GM06990 (cell line): ENCODE data around the gene CDH4.

Experiments used
- DNase-seq: peaks from one replicate; pipeline ENCODE4 v3.0.0-alpha.2; 2011; ENCODE audit not compliant: insufficient read length; ENCODE audit errors: extremely low read depth
- H3K27me3 ChIP-seq: replicated peaks from 2 replicates; pipeline ENCODE4 v1.6.0; 2011; ENCODE audit warnings: low read length; ENCODE audit not compliant: control insufficient read depth, insufficient read depth
- H3K36me3 ChIP-seq: 2 replicates; pipeline ENCODE4 v1.5.1; 2011; ENCODE audit warnings: low read length; ENCODE audit not compliant: control insufficient read depth, insufficient read depth
- H3K4me3 ChIP-seq: replicated peaks from 2 replicates; pipeline ENCODE4 v1.5.1; 2011; ENCODE audit warnings: low read depth, mild to moderate bottlenecking, control low read depth, low read length
- TF ChIP-seq, protein P1 (sequence below): IDR thresholded peaks from 2 replicates; pipeline ENCODE4 v1.5.1; 2011; ENCODE audit warnings: low read length, control low read depth, mild to moderate bottlenecking, inconsistent platforms; ENCODE audit not compliant: insufficient read depth, poor library complexity, severe bottlenecking

CDH4 gene

DNA sequence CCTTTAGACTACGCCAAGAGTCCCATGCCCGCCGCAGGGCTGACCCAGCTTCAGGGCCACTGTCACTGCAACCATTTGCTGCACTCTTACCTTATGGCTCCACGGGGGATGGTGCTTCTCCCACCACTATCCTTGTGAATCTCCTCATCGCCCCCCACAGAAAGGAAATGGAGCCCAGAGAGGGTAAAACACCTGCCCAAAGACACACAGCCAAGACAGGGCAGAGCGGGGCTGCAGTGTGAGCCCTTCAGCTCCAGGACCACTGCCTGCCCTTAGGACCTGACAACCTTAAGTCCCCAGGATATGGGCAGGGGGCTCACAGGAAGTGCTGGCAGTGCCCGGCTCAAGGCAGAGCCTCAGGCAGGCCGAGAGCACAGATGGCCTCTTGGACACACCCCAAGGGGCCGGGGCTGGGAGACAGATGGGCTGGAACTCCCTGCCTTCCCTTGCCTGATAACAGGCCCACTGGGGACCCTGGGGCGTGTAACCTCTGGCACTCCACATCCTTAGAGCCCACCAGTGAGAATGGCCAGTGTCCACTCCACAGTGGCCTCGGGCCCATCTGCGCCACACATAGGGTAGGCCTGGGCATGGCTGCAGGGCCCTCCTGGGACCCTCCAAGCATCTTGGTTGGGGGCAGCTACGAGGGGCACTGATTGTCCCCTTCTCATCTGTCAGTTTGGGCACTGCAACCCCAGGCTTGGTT, 548.5 kb downstream of the CDH4 start:
- Histone ChIP-seq H3K27me3 (no peaks in the 10 kb centered on the region), H3K36me3 (no peaks in the 10 kb centered on the region), H3K4me3 (no peak overlapping the region)
- TF ChIP-seq, protein P1, sequence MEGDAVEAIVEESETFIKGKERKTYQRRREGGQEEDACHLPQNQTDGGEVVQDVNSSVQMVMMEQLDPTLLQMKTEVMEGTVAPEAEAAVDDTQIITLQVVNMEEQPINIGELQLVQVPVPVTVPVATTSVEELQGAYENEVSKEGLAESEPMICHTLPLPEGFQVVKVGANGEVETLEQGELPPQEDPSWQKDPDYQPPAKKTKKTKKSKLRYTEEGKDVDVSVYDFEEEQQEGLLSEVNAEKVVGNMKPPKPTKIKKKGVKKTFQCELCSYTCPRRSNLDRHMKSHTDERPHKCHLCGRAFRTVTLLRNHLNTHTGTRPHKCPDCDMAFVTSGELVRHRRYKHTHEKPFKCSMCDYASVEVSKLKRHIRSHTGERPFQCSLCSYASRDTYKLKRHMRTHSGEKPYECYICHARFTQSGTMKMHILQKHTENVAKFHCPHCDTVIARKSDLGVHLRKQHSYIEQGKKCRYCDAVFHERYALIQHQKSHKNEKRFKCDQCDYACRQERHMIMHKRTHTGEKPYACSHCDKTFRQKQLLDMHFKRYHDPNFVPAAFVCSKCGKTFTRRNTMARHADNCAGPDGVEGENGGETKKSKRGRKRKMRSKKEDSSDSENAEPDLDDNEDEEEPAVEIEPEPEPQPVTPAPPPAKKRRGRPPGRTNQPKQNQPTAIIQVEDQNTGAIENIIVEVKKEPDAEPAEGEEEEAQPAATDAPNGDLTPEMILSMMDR, result no peak
- no peak for DNase-seq

DNA sequence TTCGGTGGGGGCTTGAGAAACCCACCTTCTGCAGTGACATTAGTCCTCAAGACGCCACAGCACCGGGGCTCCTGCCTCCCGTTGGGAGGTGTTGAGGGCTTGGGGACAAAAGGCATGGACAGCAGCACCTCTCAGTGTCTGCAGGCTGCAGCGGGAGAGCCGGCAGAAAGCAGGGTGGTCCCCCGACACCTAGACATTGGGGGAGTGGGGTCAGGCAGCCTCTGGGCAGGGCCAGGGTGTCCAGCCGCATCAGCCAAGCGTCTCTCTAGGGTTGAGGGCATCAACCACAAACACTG, 549.0 kb downstream of the CDH4 start:
- DNase-seq, result no peak
- Histone ChIP-seq H3K4me3 (no peak overlapping the region), H3K27me3 (no peaks in the 10 kb centered on the region), H3K36me3 (no peaks in the 10 kb centered on the region)
- TF ChIP-seq, protein P1, result no peak

DNA sequence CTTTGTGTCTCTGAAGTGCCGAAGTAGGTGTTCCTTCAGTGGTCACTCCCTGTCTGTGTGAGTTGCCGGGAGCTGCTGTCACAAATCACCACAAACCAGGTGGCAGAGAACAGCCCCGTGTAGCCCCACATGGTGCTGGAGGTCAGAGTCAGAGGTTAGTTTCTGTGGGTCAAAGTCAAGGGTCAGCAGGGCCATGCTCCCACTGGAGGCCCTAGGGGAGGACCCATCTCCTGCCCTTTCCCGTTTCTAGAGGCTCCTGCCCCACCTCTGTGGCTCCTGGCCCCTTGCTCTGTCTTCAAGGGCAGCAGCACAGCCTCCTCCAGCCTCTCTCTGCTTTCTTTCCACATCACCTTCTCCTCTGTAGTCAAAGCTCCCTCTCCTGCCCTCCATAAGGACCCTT, 549.4 kb downstream of the CDH4 start:
- no peaks in the 10 kb centered on the region for H3K27me3 ChIP-seq
- no peak overlapping the region for H3K4me3 ChIP-seq
- H3K36me3 ChIP-seq, result no peaks in the 10 kb centered on the region
- no peak for DNase-seq
- TF ChIP-seq, protein P1, result no peak

DNA sequence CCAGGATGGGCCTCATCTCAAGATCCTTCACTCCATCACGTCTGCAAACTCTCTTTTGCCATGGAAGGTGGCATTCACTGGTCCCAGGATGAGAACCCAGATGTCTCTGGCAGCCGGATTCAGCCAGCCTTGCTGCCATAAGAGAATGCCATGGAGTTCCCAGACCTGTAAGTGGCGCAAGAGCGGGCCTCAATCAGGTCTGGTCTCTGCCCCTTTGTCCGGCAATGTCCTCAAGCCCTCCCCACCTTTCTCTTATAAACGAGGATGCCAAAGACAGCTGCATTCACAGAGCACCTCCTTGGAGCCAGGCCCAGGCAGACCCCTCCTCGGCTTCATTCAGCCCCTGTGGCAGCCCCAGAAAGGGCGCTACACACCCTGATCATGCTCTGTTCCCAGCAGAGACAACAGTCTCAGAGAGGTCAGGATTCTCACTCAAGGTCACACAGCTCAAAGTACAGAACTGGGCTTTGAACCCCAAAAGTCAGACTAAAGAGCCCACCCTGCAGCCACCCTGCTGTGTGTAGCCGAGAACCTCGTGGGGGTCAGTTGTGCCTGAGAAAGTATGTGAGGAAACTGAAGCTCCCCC, 549.9 kb downstream of the CDH4 start:
- TF ChIP-seq, protein P1, result no peak
- no peak overlapping the region for H3K4me3 ChIP-seq
- no peak for DNase-seq
- no peaks in the 10 kb centered on the region for H3K36me3 ChIP-seq
- no peaks in the 10 kb centered on the region for H3K27me3 ChIP-seq

DNA sequence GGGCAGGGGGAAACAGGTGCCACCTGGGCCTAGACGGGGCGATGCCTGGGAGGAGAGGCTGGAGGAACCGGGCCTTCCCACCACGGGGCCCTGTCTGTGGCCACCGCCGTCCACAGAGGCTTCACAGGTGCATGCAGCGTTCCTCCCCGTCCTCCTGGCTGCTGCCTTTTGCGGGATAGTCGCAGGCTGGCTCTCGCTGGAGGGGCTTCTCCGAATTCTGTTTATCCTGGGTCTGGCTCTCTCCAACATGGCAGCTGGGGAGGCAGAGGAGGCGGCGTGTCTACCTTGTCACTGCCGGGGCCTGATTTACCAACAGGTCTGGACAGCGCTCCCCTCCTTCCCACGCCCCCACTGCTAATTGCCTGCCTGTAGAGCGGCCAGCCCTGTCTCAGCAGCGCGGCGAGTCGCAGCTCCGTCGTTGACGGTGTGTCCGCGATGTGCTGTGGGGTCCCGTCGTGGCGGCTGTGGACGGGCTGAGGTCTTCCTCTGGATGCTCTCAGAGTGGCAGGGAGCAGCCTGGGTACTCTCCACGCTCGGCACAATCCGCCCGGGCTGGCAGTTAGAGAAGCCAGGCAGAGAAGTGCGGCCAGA, 550.8 kb downstream of the CDH4 start:
- TF ChIP-seq, protein P1, result no peak
- Histone ChIP-seq H3K4me3 (no peak overlapping the region), H3K36me3 (no peaks in the 10 kb centered on the region), H3K27me3 (no peaks in the 10 kb centered on the region)
- no peak for DNase-seq

DNA sequence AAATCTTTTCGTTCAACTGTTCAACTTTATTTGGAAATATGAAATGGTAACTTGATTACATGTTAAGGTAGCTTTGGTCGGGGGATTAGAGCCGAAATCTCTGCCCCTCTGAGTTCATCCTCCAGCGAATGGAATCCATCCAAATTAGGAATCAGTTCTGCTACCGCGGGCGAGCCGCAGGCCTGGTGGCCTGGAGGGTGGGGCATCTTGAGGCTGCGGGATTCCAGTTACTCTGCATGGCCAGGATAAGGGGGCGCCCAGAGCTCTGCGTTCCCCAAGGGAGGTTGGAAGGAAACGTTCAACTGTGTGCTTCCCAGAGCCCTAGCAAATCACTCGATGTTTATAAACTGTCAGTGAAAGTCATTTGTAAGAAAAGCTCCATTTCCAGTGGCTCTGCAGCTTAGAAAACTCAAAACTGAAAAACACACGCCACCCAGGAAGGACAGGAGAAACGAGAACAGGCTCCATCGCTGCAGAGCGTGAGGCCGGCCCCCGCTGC, 551.4 kb downstream of the CDH4 start:
- no peaks in the 10 kb centered on the region for H3K27me3 ChIP-seq
- no peak for DNase-seq
- no peaks in the 10 kb centered on the region for H3K36me3 ChIP-seq
- no peak overlapping the region for H3K4me3 ChIP-seq
- TF ChIP-seq, protein P1, result no peak
